CD4-positive, alpha-beta T cell treated with Interleukin-17A for 4 hours (primary cell): ENCODE data around the gene FGFR3.
"Not testable (repeated sequence)": the region's sequence is repeated elsewhere in the genome, so short reads cannot be mapped to it uniquely, and the experiment has no call there.

Experiments used
- DNase-seq: peaks from one replicate; pipeline ENCODE4 v3.0.0-alpha.2; 2020; ENCODE audit warnings: mixed read lengths

FGFR3 gene

GRCh38 chr4:1821679-1822567 is 28.8 kb downstream of the FGFR3 start:
- no peak for DNase-seq

- DNase-seq = no peak
These were observed 29.8 kb downstream of the FGFR3 start for GRCh38 chr4:1822568-1823544.

GRCh38 chr4:1823545-1823932 is 30.4 kb downstream of the FGFR3 start:
- no peak for DNase-seq

DNA sequence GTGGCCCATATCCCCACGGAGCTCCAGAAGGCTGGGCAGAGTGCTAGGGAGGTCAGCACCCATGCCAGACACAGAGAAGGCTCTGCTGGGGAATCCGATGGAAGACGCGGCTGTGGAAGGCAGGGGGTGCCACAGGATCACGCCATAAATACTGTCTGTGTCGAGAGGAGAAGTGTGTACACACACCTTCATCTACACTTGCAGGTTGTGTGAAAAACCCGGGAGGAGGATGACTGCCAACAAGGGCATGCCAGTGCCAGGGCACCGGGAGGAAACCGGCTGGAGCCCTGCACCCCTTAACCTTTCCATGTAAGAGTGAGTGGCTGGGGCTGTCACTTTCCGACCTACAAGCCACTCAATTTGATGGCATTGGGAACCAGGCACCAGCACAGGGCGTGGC is 31.7 kb downstream of the FGFR3 start:
- DNase-seq = no peak

DNA sequence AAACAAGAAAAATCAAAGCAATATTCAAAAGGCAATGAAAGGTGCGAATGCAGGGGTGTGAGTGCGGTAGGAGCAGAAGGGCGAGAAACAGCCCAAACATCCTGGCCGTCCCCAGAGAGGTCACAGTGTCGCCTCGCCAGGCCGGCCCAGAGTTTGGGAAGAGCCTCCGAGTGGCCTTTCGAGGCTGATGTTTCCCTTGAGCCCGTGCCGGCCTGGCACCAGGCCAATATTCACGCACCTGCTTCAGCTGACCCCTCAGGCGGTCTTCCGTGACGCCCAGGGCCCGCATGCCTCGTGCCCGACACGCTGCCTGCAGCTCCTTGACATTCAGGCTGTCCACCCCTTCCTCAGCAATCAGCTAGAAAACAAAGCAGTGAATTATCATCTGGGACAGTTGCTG is 32.2 kb downstream of the FGFR3 start:
- no peak for DNase-seq

DNA sequence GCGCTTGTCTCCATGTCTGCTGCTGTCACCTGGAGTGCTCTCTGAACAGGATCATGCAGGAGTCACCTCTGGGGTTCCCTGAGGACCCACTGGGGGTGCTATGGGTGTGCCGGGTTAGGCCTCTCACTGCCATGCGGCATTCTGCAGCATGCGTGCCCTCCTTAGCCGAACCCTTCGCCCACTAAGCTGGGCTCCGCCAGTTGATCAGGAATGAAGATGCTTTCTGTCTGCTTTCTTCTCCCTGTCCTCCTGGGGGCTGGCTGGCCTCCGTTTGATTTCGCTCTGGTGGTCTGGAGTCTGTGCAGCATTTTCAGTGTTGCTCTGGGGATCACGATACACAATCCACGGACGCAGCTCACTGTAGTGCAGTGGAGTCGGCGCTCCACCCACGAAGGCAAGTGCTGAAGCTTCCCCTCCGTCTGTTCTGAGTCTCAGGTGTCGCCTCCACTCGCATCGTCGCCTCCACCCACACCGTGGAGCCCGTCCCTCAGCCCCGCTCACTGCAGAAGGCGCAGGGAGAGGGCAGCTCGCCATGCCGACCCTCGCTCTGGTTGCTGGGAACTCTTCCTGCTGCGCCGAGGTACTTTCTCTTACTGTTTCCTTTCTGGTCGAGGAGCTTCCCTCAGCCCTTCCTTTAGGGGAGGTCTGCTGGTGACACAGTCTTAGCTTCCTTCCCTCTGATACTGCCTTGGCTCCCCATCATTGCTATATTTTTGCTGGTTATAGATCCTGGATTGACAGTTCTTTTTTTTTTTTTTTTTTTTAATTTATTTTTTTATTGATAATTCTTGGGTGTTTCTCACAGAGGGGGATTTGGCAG is 33.6 kb downstream of the FGFR3 start:
- DNase-seq = no peak

- no peak for DNase-seq
These were observed 37.1 kb downstream of the FGFR3 start for GRCh38 chr4:1830234-1830633.

DNA sequence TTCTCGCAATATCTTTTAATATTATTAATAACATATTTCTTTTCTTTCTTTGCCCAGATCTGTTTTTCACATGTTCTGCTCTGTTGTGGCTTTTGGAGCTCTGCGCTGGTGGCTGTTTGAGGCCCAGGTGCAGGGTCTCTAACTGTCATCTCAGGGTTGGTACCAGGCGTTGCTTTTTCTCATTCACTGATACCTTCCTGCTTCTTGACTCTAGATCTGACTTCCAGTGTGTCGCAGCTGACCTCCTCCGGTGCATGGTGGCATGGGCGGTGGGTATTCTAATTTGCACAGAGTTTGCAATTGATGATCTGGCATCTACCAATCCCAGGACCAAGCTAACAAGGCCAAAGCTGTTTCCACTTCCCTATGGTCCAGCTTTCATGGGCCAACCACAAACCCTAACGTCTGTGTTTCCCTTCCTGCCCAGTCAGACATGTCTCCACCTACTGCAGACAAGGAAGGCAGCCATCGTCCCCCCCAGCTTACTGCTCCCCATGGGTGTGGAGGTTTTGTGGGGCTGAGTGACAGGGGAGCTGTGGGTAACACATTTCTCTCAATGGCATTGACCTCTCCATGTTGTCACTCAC is 37.6 kb downstream of the FGFR3 start:
- no peak for DNase-seq

- DNase-seq = no peak
These were observed 38.2 kb downstream of the FGFR3 start for GRCh38 chr4:1831331-1831730.

- DNase-seq = no peak
These were observed 39.6 kb downstream of the FGFR3 start for GRCh38 chr4:1832690-1833089.

DNA sequence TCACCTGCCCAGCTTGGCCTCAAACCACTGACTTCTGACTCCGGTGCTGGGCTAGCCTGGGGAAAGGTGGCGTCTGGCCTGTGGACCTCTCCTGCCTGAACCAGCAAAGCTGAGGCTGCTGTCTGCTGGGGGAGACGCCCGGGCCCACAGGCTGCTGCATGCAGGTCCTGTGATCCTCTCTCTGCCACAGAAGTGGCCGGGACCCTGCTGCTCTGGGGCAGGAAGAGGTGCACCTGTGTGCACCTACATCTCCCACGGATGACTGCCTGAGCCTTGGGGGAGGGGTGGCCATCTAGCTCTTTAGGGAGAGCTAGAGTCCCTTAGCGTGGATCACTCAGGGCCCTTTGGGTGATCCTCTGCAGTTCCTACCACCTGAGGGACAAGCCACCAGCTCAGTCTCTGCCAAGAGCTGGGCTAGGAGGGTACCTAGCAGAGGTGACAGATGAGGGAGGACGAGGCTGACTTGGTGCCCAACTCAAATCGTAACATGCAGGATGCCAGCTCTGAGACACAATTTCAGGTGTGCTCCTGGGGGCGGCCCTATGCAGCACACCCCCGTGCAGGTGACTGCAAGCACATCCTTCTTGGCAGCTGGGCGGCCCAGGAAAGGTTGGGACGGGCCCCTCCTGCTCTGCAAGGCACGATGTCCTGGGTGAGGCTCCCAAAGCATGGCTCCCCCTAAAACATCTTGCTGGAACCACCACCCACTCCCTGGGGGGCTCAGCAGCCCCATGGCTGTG is 40.4 kb downstream of the FGFR3 start:
- no peak for DNase-seq

GRCh38 chr4:1834047-1834775 is 41.1 kb downstream of the FGFR3 start:
- no peak for DNase-seq

DNA sequence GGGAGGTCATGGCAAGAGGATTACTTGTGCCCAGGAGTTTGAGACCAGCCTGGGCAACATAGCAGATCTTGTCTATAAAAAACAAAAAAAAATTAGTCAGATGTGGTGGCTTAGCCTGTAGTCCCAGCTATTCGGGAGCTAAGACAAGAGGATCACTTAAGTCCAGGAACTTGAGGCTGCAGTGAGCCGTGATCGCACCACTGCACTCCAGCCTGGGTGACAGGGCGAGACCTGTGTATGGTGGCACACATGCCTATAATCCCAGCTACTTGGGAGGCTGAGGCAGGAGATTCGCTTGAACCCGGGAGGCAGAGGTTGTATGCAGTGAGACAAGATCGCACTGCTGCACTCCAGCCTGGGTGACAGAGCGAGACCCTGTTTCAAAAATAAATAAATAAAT is 42.7 kb downstream of the FGFR3 start:
- DNase-seq = not testable (repeated sequence)

DNA sequence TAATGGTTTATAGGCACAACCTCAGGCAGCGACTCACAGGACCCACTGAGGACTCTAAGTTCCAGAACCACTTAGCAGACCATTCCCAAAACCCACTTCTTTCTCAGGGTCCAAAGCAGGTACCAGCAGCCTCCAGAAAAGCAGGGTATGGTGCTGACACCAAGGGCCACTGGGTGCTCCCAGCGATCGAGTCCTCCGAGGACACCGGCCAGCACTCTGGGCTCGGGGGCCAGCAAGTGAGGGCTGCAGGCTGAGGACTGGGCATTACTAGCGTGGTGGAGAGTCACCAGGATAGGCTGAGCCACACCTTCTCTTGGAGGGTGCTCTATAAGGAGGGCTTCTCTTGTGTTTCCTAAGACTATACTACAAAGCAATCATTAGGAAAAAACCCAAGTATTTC is 43.6 kb downstream of the FGFR3 start:
- no peak for DNase-seq

DNA sequence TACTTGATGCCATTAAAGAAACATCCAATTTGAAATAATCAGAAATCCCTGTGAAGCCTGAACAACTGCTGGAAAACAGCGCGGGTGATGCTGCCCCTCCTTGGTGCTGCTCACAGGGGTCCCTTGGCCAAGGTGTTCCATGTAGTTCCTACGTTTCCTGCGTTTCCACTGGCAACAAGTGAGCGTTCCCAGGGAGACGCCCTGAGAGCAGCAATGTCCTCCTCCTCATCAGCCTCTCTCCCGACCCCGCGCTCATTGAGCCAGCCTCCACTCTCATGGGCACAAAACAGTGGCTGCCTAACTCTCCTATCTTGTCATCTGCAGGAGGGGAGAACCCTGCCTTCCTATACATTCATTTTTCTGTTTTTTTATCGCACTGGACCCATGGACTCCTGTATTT is 44.0 kb downstream of the FGFR3 start:
- DNase-seq = no peak

GRCh38 chr4:1839282-1839681 is 46.2 kb downstream of the FGFR3 start:
- no peak for DNase-seq

- no peak for DNase-seq
These were observed 48.3 kb downstream of the FGFR3 start for GRCh38 chr4:1841201-1841886.

DNA sequence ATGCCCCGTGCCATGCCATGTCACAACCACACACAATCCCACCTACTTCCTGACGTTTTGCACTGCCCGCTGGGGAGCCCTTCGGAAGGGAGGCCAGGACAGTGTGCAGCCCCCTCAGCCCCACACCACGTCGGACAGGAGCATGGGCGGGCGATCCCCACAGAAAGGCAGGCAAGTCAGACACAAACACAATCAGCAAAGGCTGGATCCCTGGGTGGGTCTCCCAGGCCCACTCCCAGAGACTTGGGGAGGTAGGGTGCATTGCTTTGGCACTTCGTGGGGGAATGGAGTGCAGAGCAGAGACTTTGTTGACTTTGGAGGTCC is 48.8 kb downstream of the FGFR3 start:
- no peak for DNase-seq

- no peak for DNase-seq
These were observed 49.3 kb downstream of the FGFR3 start for GRCh38 chr4:1842339-1842895.

DNA sequence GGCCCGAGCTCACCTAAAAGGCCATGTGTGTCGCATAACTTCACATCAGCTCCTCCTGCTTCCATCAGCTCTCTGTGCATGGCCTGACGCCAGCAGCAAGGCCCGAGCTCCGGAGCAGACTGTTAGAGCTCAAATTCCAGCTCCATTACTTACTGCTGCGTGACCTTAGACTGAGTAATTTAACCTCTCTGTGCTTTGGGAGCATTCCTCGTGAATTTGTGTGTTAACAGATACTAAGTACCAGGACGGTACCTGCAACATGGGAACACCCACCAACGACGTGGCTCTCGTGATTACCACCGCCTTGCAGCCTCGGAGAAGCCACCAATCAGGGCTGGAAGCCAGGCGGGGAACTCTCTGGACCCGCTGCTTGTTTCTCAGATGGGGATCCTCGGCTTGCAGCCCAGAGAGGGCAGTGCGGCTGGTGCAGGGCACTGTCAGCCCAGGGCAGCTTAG is 49.9 kb downstream of the FGFR3 start:
- no peak for DNase-seq
